Large intestine (tissue), 3 donors: ENCODE results near the gene ARPIN. TPM values are rescaled to one million over a fixed set of nuclear protein-coding genes. Genes with fewer than 3 reads are reported as not detected.

Experiments used
- DNase-seq, 2 donors: peaks; one replicate each; pipeline versions ENCODE4 v3.0.0 to v3.0.0-alpha.2; 2013
- H3K27ac ChIP-seq: one replicate; pipeline ENCODE4 v1.5.1; 2013; ENCODE audit warnings: low read length
- H3K27me3 ChIP-seq: 2 replicates; pipeline ENCODE4 v1.6.1; 2013; ENCODE audit warnings: low read length; ENCODE audit not compliant: control insufficient read depth, insufficient read depth
- H3K36me3 ChIP-seq: 2 replicates; pipeline ENCODE4 v1.6.1; 2013; ENCODE audit warnings: low read length; ENCODE audit not compliant: control insufficient read depth, insufficient read depth
- H3K4me1 ChIP-seq: one replicate; pipeline ENCODE4 v1.6.1; 2013; ENCODE audit warnings: low read length; ENCODE audit not compliant: control insufficient read depth, insufficient read depth
- H3K4me3 ChIP-seq: one replicate; pipeline ENCODE4 v1.5.1; 2013; ENCODE audit warnings: low read length
- H3K9me3 ChIP-seq: one replicate; pipeline ENCODE4 v1.6.1; 2013; ENCODE audit warnings: mild to moderate bottlenecking, low read depth, low read length, moderate library complexity; ENCODE audit not compliant: control insufficient read depth
- WGBS: methylation state at CpG from one replicate; pipeline ENCODE4 v1.1.5; 2013; ENCODE audit warnings: low lambda C conversion rate; ENCODE audit not compliant: insufficient coverage; 5-methylcytosine and 5-hydroxymethylcytosine counted together
- polyA plus RNA-seq: library from polyadenylated mRNA; unstranded; fragments of 120-200 nt; gene quantifications from one replicate; pipeline ENCODE4 v1.2.1, GENCODE V29; 2013

Gene ARPIN
- polyA plus RNA-seq, 1 donor = 31.3 TPM

GRCh38 chr15:89845305-89845893, 67.4 kb downstream of the ARPIN start:
- H3K27ac ChIP-seq = peak overlapping the region; percentile 63
- peaks cover 9% of the 10 kb centered on the region for H3K36me3 ChIP-seq
- H3K9me3 ChIP-seq = no peaks in the 10 kb centered on the region
- WGBS = 51% methylated on average over 2 of the region's 5 CpGs
- DNase-seq = peak; percentile 37 to 68
- H3K27me3 ChIP-seq = no peaks in the 10 kb centered on the region
- H3K4me3 ChIP-seq = no peak overlapping the region
- peaks cover 28% of the 10 kb centered on the region for H3K4me1 ChIP-seq

Other genes with a start within 250 kb of the ARPIN start
- 0.34 TPM for gene PLIN1, start 233.6 kb downstream of the ARPIN start, polyA plus RNA-seq
- 15.0 TPM for gene PEX11A, start 222.2 kb downstream of the ARPIN start, polyA plus RNA-seq
- gene WDR93, start 222.1 kb downstream of the ARPIN start, polyA plus RNA-seq = 0.30 TPM
- 1.0 TPM for gene MESP1, start 161.7 kb downstream of the ARPIN start, polyA plus RNA-seq
- gene MESP2, start 136.6 kb downstream of the ARPIN start, polyA plus RNA-seq = 0.30 TPM
- 1,092 TPM for gene ANPEP, start 98.1 kb downstream of the ARPIN start, polyA plus RNA-seq
- 26.1 TPM for gene AP3S2, start 19.0 kb downstream of the ARPIN start, polyA plus RNA-seq
- gene ZNF710, start 88.4 kb upstream of the ARPIN start, polyA plus RNA-seq = 22.6 TPM
- gene IDH2, start 189.5 kb upstream of the ARPIN start, polyA plus RNA-seq = 85.2 TPM